Heart left ventricle (tissue), 16 donors: Measurements from ENCODE around the gene SEMA4F. TPM values are rescaled to one million over a fixed set of nuclear protein-coding genes. Genes with fewer than 3 reads are reported as not detected.

Source experiments
- ATAC-seq, 4 donors: fragments of 200-7000 bp; cut with Tn5 transposase; one replicate each; pipeline ENCODE4 v1.9.1; 2020 to 2022; ENCODE audit warnings: moderate library complexity in 4 of 4, mild to moderate bottlenecking in 3 of 4, moderate number of reproducible peaks in 1 of 4
- DNase-seq, 5 donors: peaks; one replicate each; pipeline ENCODE4 v3.0.0-alpha.2; 2020
- H3K27ac ChIP-seq, 12 donors: fragments of 200-600 bp; sonication (generic) in 4 of 12; one replicate each; pipeline versions ENCODE4 v1.5.0 to v1.8.0; 2016 to 2022; ENCODE audit warnings: mild to moderate bottlenecking in 2 of 12
- H3K27me3 ChIP-seq, 9 donors: fragments of 200-600 bp; sonication (generic) in 2 of 9; one replicate each; pipeline versions ENCODE4 v1.5.1 to v1.8.0; 2016 to 2022; ENCODE audit warnings: mild to moderate bottlenecking in 3 of 9
- H3K36me3 ChIP-seq, 9 donors: fragments of 200-600 bp; sonication (generic) in 2 of 9; one replicate each; pipeline versions ENCODE4 v1.5.0 to v1.8.0; 2018 to 2022; ENCODE audit warnings: mild to moderate bottlenecking in 2 of 9
- H3K4me1 ChIP-seq, 12 donors: fragments of 200-600 bp; sonication (generic) in 4 of 12; one replicate each; pipeline versions ENCODE4 v1.5.0 to v1.8.0; 2016 to 2022; ENCODE audit warnings: mild to moderate bottlenecking in 3 of 12
- H3K4me3 ChIP-seq, 12 donors: fragments of 200-600 bp; sonication (generic) in 4 of 12; one replicate each; pipeline versions ENCODE4 v1.5.0 to v1.8.0; 2017 to 2022; ENCODE audit warnings: mild to moderate bottlenecking in 9 of 12, moderate library complexity in 4 of 12
- H3K9me3 ChIP-seq, 12 donors: fragments of 200-600 bp; sonication (generic) in 4 of 12; one replicate each; pipeline versions ENCODE4 v1.5.0 to v1.8.0; 2016 to 2022; ENCODE audit warnings: mild to moderate bottlenecking in 1 of 12
- POLR2A ChIP-seq, 2 donors: fragments of 450-650 bp; IDR thresholded peaks; one replicate each; pipeline ENCODE4 v1.6.1; 2017; ENCODE audit warnings: antibody characterized with exemption in 2 of 2, mild to moderate bottlenecking in 2 of 2, moderate library complexity in 2 of 2
- WGBS, 4 donors: extraction: QIAGEN DNeasy Blood & Tissue Kit in 2 of 4; methylation state at CpG; one replicate each; pipeline versions ENCODE4 v1.1.5 to v1.1.7; 2013 to 2018; 5-methylcytosine and 5-hydroxymethylcytosine counted together
- intact Hi-C, 10 donors: fragments of 100-400 bp; cut with DNase I; formaldehyde crosslinking; loops; one replicate each; pipeline versions ENCODE4 v1.11.1 to v1.14.2; 2022
- polyA plus RNA-seq, 2 donors: library from polyadenylated mRNA; stranded (reverse); fragments of 200-250 nt; gene quantifications; one replicate each; pipeline ENCODE4 v1.2.3, GENCODE V29; 2013
- total RNA-seq, 9 donors: library from RNA; depleted of rRNA in 2 of 9; stranded (reverse); fragments of >200 nt in 2 of 9; fragmentation: NEBNext Ultra II Directional in 3 of 9; extraction: Animal tissue kit (Norgen Biotek cat#: 25700) in 3 of 9; gene quantifications; one replicate each; pipeline versions ENCODE4 v1.1.0 to v1.2.4, GENCODE V29; 2016 to 2023
- TF ChIP-seq, protein P1 (sequence below), 12 donors: fragments of 200-600 bp; sonication (generic) in 4 of 12; IDR thresholded peaks; one replicate each; pipeline versions ENCODE4 v1.5.0 to v1.8.0; 2018 to 2022; ENCODE audit warnings: antibody characterized with exemption in 12 of 12, mild to moderate bottlenecking in 5 of 12
- donor health status: ischemic (EF 13 %, LVEDD 7.1; RV severe dilation, severe dysfunction).
- donor health status: healthy with polysubstance abuse.
- donor health status: DM: no; HTN: yes; CAD: no.
- donor health status: DM: no; HTN: no; CAD: no.
- donor health status: ischemic (EF 25% LVEDD 6.9; RV normal size, moderate dysfunction).
- donor health status: ischemic (EF 25% LVEDD 5.7; RV mildly dilated, moderate dysfunction).
- donor health status: healthy.
- donor health status: DM: yes; HTN: yes; CAD: no.
- donor health status: ischemic (EF 35%, LVEDD 5.7; RV mildly dilated, moderate dysfunction).
- donor health status: nonischemic (EF 11% LVEDD 7.7; RV severe dilation, severe dysfunction).
- donor health status: DM: yes; HTN: yes; CAD: no.
- donor health status: PGD.
- donor health status: ischemic (EF 29% LVEDD 5.4; RV normal size, mild dysfunction).
- donor health status: nonischemic (EF 23%, LVEDD 6.1; RV moderate dilation, normal function).

Gene SEMA4F
- total and polyA plus RNA-seq, 11 donors: 0.95 to 4.9 (median 3.4) TPM

DNA sequence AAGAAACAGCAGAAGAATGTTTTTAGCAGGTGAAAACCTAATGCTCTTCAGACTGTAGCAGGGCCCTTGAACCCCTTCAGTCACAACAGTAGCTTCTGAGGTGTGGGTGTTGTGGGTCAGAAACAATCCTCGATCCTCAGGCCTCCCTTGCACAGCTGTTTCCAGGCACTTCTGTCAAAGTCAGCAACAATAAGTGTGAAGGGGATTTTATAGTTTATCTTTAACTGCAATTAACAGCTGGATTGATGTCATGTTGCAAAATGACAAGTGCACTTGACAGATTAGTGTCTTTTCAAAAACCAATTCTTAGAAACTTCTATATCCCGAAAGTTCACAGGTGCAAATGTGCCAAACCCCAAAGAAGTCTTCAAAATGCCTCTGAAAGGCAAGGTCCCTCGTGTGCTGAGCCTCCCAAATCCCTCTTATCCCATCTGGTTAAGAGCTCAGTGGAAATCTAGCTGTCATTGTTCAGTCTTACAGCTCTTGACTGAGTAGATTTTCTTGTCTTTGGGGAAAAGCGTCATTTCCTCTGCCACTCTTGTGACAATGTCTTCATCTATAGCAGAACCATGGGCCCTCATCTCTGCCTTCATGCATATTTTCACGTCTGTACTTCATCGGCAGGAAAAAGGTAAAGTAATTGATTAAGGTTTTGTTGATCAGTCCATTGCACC is 35.5 kb upstream of the SEMA4F start:
- Histone ChIP-seq H3K4me3 (no peak overlapping the region), H3K36me3 (no peaks in the 10 kb centered on the region), H3K9me3 (no peaks in the 10 kb centered on the region), H3K4me1 (peaks cover 0 to 10% (median 0%) of the 10 kb centered on the region in 12 donors), H3K27me3 (peaks cover 0 to 40% (median 8%) of the 10 kb centered on the region in 9 donors), H3K27ac (no peak overlapping the region)
- WGBS, 4 donors: 51 to 73% (median 68%) methylated on average over 6 of the region's 6 CpGs
- no peak for DNase-seq
- intact Hi-C loops: no loop called here
- no peak for TF ChIP-seq POLR2A (IDR thresholded peaks at IDR 0.05)
- ATAC-seq: no peak

GRCh38 chr2:74619651-74620297 is 34.3 kb upstream of the SEMA4F start:
- ATAC-seq: no peak
- H3K27ac ChIP-seq: no peak overlapping the region
- intact Hi-C loops: no loop called here
- peaks cover 0 to 10% (median 0%) of the 10 kb centered on the region in 12 donors for H3K4me1 ChIP-seq
- 75 to 85% (median 82%) methylated on average over 5 of the region's 5 CpGs for WGBS, 4 donors
- TF ChIP-seq POLR2A (IDR thresholded peaks at IDR 0.05): no peak
- TF ChIP-seq, protein P1, sequence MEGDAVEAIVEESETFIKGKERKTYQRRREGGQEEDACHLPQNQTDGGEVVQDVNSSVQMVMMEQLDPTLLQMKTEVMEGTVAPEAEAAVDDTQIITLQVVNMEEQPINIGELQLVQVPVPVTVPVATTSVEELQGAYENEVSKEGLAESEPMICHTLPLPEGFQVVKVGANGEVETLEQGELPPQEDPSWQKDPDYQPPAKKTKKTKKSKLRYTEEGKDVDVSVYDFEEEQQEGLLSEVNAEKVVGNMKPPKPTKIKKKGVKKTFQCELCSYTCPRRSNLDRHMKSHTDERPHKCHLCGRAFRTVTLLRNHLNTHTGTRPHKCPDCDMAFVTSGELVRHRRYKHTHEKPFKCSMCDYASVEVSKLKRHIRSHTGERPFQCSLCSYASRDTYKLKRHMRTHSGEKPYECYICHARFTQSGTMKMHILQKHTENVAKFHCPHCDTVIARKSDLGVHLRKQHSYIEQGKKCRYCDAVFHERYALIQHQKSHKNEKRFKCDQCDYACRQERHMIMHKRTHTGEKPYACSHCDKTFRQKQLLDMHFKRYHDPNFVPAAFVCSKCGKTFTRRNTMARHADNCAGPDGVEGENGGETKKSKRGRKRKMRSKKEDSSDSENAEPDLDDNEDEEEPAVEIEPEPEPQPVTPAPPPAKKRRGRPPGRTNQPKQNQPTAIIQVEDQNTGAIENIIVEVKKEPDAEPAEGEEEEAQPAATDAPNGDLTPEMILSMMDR (IDR thresholded peaks at IDR 0.05): no peak
- H3K9me3 ChIP-seq: no peaks in the 10 kb centered on the region
- DNase-seq: no peak
- H3K27me3 ChIP-seq: peaks cover 0 to 27% (median 2%) of the 10 kb centered on the region in 9 donors
- no peak overlapping the region for H3K4me3 ChIP-seq
- H3K36me3 ChIP-seq: no peaks in the 10 kb centered on the region

GRCh38 chr2:74620671-74621070 is 33.4 kb upstream of the SEMA4F start:
- intact Hi-C loops: no loop called here
- DNase-seq (no peak), ATAC-seq (no peak)
- Histone ChIP-seq H3K36me3 (no peaks in the 10 kb centered on the region), H3K4me1 (peaks cover 0 to 10% (median 0%) of the 10 kb centered on the region in 12 donors), H3K9me3 (no peaks in the 10 kb centered on the region), H3K27ac (no peak overlapping the region), H3K27me3 (peaks cover 0 to 19% (median 0%) of the 10 kb centered on the region in 9 donors), H3K4me3 (no peak overlapping the region)
- TF ChIP-seq, protein P1 (IDR thresholded peaks at IDR 0.05): no peak
- no peak for TF ChIP-seq POLR2A (IDR thresholded peaks at IDR 0.05)
- 89 to 92% (median 90%) methylated on average over 12 of the region's 12 CpGs for WGBS, 4 donors

DNA sequence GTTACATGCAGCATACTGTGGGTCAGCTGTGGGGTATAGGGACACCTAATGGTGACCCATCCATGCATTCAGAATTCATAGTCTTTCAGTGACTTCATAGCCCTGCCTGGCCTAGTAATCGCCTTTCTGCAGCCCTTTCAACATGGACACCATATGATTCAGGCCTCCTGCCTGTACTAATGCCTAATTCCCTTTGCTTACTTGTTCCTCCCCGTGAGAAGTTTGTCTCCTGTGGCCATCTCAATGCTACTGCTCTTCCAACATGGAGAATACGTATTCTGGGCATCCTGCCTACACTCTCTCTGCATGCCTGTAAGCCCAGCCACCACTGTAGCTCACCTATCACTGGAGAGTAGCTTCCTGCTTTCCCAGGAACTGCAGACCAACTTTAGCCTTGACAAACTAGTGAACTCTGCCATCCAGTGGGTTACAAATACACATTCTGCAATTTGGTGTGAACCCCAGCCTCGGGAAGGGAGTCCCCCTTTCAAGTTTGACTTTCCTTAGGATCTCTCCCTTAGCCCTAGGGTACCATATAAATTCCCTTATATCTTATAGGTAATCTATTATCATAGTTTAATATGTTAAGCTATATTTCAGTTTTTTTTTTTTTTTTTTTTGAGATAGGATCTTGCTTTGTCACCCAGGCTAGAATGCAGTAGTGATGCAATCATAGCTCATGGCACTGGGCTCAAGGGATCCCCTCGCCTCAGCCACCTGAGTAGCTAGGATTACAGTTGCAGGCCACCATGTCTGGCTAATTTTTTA is 28.2 kb upstream of the SEMA4F start:
- no peak overlapping the region for H3K4me3 ChIP-seq
- TF ChIP-seq, protein P1 (IDR thresholded peaks at IDR 0.05): no peak
- no peaks in the 10 kb centered on the region for H3K36me3 ChIP-seq
- WGBS, 4 donors: 79 to 83% (median 81%) methylated on average over 5 of the region's 5 CpGs
- no peaks in the 10 kb centered on the region for H3K4me1 ChIP-seq
- peak in 1 of 4 donors; percentile 44 for ATAC-seq
- intact Hi-C loops: no loop called here
- H3K9me3 ChIP-seq: no peaks in the 10 kb centered on the region
- no peak overlapping the region for H3K27ac ChIP-seq
- H3K27me3 ChIP-seq: no peaks in the 10 kb centered on the region
- DNase-seq: no peak
